ENCODE measurements around the gene GLIPR2. TPM values are rescaled to one million over a fixed set of nuclear protein-coding genes. Genes with fewer than 3 reads are reported as not detected.
"Not testable (repeated sequence)": the region's sequence is repeated elsewhere in the genome, so short reads cannot be mapped to it uniquely, and the experiment has no call there.

Gene GLIPR2
- total and polyA plus RNA-seq, 4 experiments from 2014 or later: 17.0 to 213 (median 79.5) TPM

DNA sequence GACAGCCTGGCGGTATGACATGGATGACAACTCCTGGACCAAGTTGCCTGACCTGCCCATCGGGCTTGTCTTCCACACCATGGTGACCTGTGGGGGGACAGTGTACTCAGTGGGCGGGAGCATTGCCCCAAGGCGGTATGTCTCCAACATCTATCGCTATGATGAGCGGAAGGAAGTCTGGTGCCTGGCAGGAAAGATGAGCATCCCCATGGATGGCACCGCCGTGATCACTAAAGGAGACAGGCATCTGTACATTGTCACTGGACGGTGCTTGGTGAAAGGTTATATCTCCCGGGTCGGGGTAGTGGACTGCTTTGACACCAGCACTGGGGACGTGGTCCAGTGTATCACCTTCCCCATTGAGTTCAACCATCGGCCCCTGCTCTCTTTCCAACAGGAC is 34.0 kb downstream of the GLIPR2 start:
- Histone ChIP-seq H3K36me3 (ENCODE audit: insufficient read depth, low read length) (no peaks in the 10 kb centered on the region), H3K27me3 (ENCODE audit: insufficient read depth, low read length) (no peaks in the 10 kb centered on the region), H3K4me3 (ENCODE audit: low read length in 2 of 2) (no peak overlapping the region), H3K4me1 (ENCODE audit: insufficient read depth, low read length) (peaks cover 6% of the 10 kb centered on the region), H3K27ac (ENCODE audit: low read depth, low read length) (no peak overlapping the region), H3K9me3 (ENCODE audit: control insufficient read depth in 1 of 2, low read length in 2 of 2) (no peaks in the 10 kb centered on the region)
- Mint-ChIP-seq H3K4me3 (no peak overlapping the region), H3K9me3 (no peaks in the 10 kb centered on the region), H3K4me1 (peaks cover 5 to 11% (median 8%) of the 10 kb centered on the region in 4 donors), H3K36me3 (no peaks in the 10 kb centered on the region), H3K27ac (no peak overlapping the region), H3K27me3 (peaks cover 0 to 1% of the 10 kb centered on the region in 2 donors)
- ChIA-PET POLR2A (ENCODE audit: partially characterized antibody) (no interaction called here), CTCF (ENCODE audit: partially characterized antibody) (interaction anchor here (5.1 to 20.1 kb wide), 2 partner anchors 20 to 68 kb away, joined by 35 to 648 read pairs; partner anchors contain the start of gene CLTA)
- intact Hi-C loops (cut with micrococcal nuclease): no loop called here
- DNase-seq: no peak

DNA sequence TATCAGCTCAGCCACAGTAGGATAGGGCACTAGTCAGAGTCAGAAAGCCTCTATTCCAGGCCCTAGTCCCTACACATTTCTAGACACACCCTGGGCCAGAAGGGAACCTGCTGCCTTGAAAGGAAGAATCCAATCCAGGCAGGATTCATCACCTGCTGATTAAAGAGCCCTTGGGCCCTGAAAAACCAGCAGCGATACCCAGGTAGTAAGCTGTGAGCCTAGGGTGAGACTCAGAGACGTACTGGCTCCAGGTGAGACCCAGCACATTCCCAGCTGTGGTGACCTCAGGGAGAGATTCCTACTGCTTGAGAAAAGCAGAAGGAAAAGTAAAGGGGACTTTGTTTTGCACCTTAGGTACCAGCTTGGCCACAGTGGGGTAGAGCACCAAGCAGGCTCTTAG is 37.3 kb downstream of the GLIPR2 start:
- Mint-ChIP-seq H3K9me3 (peaks cover 0 to 2% (median 0%) of the 10 kb centered on the region in 8 donors), H3K27me3 (peaks cover 0 to 3% of the 10 kb centered on the region in 2 donors), H3K27ac (no peak overlapping the region), H3K4me3 (no peak overlapping the region), H3K4me1 (peaks cover 0 to 4% (median 2%) of the 10 kb centered on the region in 4 donors), H3K36me3 (no peaks in the 10 kb centered on the region)
- Histone ChIP-seq H3K4me1 (ENCODE audit: insufficient read depth, low read length) (no peaks in the 10 kb centered on the region), H3K36me3 (ENCODE audit: insufficient read depth, low read length) (no peaks in the 10 kb centered on the region), H3K9me3 (ENCODE audit: control insufficient read depth in 1 of 2, low read length in 2 of 2) (no peaks in the 10 kb centered on the region), H3K27me3 (ENCODE audit: insufficient read depth, low read length) (no peaks in the 10 kb centered on the region), H3K4me3 (ENCODE audit: low read length in 2 of 2) (no peak overlapping the region), H3K27ac (ENCODE audit: low read depth, low read length) (no peak overlapping the region)
- no peak for DNase-seq
- ChIA-PET CTCF (ENCODE audit: partially characterized antibody) (interaction anchor here (1.6 to 20.1 kb wide), 3 partner anchors 10 to 86 kb away, joined by 3 to 648 read pairs (median 5); no protein-coding TSS in a partner anchor), POLR2A (ENCODE audit: partially characterized antibody) (no interaction called here)
- intact Hi-C loops (cut with micrococcal nuclease): no loop called here

DNA sequence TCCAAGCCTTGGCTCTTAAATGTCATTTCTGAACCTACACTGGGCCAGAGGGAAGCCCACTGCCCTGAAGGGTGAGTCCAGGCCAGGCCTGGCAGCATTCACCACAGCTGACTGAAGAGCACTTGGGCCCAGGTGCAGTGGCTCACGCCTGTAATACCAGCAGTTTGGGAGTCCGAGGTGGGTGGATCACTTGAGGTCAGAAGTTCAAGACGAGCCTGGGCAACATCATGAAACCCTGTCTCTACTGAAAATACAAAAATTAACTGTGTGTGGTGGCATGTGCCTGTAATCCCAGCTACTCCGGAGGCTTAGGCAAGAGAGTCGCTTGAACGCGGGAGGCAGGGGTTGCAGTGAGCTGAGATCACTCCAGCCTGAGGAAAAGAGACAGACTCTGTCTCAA is 37.7 kb downstream of the GLIPR2 start:
- Histone ChIP-seq H3K27me3 (ENCODE audit: insufficient read depth, low read length) (no peaks in the 10 kb centered on the region), H3K9me3 (ENCODE audit: control insufficient read depth in 1 of 2, low read length in 2 of 2) (no peaks in the 10 kb centered on the region), H3K4me3 (ENCODE audit: low read length in 2 of 2) (no peak overlapping the region), H3K4me1 (ENCODE audit: insufficient read depth, low read length) (no peaks in the 10 kb centered on the region), H3K36me3 (ENCODE audit: insufficient read depth, low read length) (no peaks in the 10 kb centered on the region), H3K27ac (ENCODE audit: low read depth, low read length) (no peak overlapping the region)
- Mint-ChIP-seq H3K27ac (no peak overlapping the region), H3K9me3 (peaks cover 0 to 2% (median 0%) of the 10 kb centered on the region in 8 donors), H3K36me3 (no peaks in the 10 kb centered on the region), H3K4me3 (no peak overlapping the region), H3K4me1 (peaks cover 0 to 5% (median 2%) of the 10 kb centered on the region in 4 donors), H3K27me3 (peaks cover 0 to 3% of the 10 kb centered on the region in 2 donors)
- DNase-seq: no peak
- intact Hi-C loops (cut with micrococcal nuclease): no loop called here
- CTCF ChIA-PET (ENCODE audit: partially characterized antibody): interaction anchor here (1.6 to 20.1 kb wide), 2 partner anchors 72 to 86 kb away, joined by 3 to 648 read pairs; no protein-coding TSS in a partner anchor
- POLR2A ChIA-PET (ENCODE audit: partially characterized antibody): no interaction called here

DNA sequence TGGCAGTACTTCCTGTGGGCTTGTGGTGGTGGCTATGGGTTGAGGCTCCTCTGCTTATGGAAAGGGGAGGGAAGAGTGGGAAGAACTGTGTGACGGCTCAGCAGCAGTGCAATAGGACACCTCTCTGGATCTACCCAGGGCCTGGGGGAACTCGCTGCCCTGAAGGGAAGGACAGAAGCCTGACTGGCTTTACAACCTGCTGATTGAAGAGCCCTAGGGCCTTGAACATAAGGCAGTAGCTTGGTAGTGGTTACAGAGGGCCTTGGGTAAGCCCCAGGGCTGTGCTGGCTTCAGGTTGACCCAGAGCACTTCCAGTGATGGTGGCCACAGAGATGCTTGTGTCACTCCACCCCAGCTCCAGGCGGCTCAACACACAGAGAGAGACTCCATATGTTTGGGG is 38.2 kb downstream of the GLIPR2 start:
- ChIA-PET CTCF (ENCODE audit: partially characterized antibody) (interaction anchor here (1.6 kb wide), 1 partner anchor 8 kb away, joined by 6 read pairs; no protein-coding TSS in a partner anchor), POLR2A (ENCODE audit: partially characterized antibody) (no interaction called here)
- Mint-ChIP-seq H3K9me3 (peaks cover 0 to 2% (median 0%) of the 10 kb centered on the region in 8 donors), H3K27me3 (peaks cover 0 to 3% of the 10 kb centered on the region in 2 donors), H3K4me3 (no peak overlapping the region), H3K36me3 (no peaks in the 10 kb centered on the region), H3K27ac (no peak overlapping the region), H3K4me1 (peaks cover 0 to 5% (median 2%) of the 10 kb centered on the region in 4 donors)
- Histone ChIP-seq H3K4me3 (ENCODE audit: low read length in 2 of 2) (no peak overlapping the region), H3K27me3 (ENCODE audit: insufficient read depth, low read length) (no peaks in the 10 kb centered on the region), H3K4me1 (ENCODE audit: insufficient read depth, low read length) (no peaks in the 10 kb centered on the region), H3K36me3 (ENCODE audit: insufficient read depth, low read length) (no peaks in the 10 kb centered on the region), H3K9me3 (ENCODE audit: control insufficient read depth in 1 of 2, low read length in 2 of 2) (no peaks in the 10 kb centered on the region), H3K27ac (ENCODE audit: low read depth, low read length) (no peak overlapping the region)
- no peak for DNase-seq
- intact Hi-C loops (cut with micrococcal nuclease): no loop called here

DNA sequence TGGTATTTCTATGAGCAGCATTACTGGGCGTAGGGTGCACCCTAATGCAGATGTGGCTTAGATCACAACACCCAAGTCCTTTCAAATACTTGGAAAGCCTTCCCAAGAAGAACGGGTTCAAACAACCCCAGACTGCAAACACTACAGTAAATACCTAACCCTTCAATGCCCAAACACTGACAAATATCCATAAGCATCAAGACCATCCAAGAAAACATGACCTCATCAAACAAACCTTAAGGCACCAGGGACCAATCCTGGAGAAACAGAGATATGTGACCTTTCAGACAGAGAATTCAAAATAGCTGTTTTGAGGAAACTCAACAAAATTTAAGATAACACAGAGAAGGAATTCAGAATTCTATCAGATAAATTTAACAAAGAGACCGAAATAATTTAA is 38.7 kb downstream of the GLIPR2 start:
- H3K9me3 ChIP-seq (ENCODE audit: control insufficient read depth in 1 of 2, low read length in 2 of 2); H3K9me3 Mint-ChIP-seq; H3K4me3 Mint-ChIP-seq; H3K4me3 ChIP-seq (ENCODE audit: low read length in 2 of 2); H3K4me1 ChIP-seq (ENCODE audit: insufficient read depth, low read length); intact Hi-C loops (cut with micrococcal nuclease); POLR2A ChIA-PET (ENCODE audit: partially characterized antibody); H3K4me1 Mint-ChIP-seq; H3K36me3 Mint-ChIP-seq; H3K27me3 ChIP-seq (ENCODE audit: insufficient read depth, low read length); H3K27ac Mint-ChIP-seq; H3K36me3 ChIP-seq (ENCODE audit: insufficient read depth, low read length); H3K27me3 Mint-ChIP-seq; H3K27ac ChIP-seq (ENCODE audit: low read depth, low read length); DNase-seq: not testable (repeated sequence)
- CTCF ChIA-PET (ENCODE audit: partially characterized antibody): interaction anchor here (1.0 to 1.6 kb wide), 2 partner anchors 8 to 82 kb away, joined by 4 to 6 read pairs; no protein-coding TSS in a partner anchor

DNA sequence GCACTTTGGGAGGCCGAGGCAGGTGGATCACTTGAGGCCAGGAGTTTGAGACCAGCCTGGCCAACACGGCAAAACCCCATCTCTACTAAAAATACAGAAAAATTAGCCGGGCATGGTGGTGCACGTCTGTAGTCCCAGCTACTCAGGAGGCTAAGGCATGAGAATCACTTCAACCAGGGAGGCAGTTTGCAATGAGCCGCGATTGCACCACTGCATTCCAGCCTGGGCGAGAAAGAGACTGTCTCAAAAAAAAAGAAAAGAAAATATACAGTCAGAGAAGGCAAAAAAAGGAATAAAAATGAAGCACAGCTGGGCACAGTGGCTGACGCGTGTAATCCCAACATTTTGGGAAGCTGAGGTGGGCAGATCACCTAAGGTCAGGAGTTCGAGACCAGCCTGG is 40.0 kb downstream of the GLIPR2 start:
- H3K9me3 Mint-ChIP-seq; H3K4me1 ChIP-seq (ENCODE audit: insufficient read depth, low read length); H3K27ac Mint-ChIP-seq; intact Hi-C loops (cut with micrococcal nuclease); H3K4me3 Mint-ChIP-seq; H3K27me3 ChIP-seq (ENCODE audit: insufficient read depth, low read length); H3K36me3 ChIP-seq (ENCODE audit: insufficient read depth, low read length); H3K36me3 Mint-ChIP-seq; H3K27me3 Mint-ChIP-seq; H3K9me3 ChIP-seq (ENCODE audit: control insufficient read depth in 1 of 2, low read length in 2 of 2); DNase-seq; H3K4me3 ChIP-seq (ENCODE audit: low read length in 2 of 2); H3K27ac ChIP-seq (ENCODE audit: low read depth, low read length); H3K4me1 Mint-ChIP-seq; POLR2A ChIA-PET (ENCODE audit: partially characterized antibody): not testable (repeated sequence)
- CTCF ChIA-PET (ENCODE audit: partially characterized antibody): interaction anchor here (1.0 kb wide), 1 partner anchor 84 kb away, joined by 4 read pairs; no protein-coding TSS in a partner anchor

DNA sequence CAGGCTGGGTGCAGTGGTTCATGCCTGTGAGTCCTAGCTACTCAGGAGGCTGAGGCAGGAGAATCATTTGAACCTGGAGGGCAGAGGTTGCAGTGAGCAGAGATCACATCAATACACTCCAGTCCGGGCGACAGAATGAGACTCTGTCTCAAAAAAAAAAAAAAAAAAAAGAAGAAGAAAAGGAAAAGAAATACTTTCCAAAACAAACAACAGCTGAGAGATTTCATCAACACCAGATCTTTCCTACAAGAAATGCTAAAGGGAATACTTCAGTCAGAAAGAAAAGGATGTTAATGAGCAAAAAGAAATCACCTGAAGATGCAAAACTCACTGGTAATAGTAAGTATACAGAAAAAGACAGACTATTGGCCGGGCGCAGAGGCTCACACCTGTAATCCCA is 41.0 kb downstream of the GLIPR2 start:
- POLR2A ChIA-PET (ENCODE audit: partially characterized antibody): interaction anchor here (0.6 kb wide), 1 partner anchor 13 kb away, joined by 3 read pairs; no protein-coding TSS in a partner anchor

More for the DNA sequence above, 41.0 kb downstream of the GLIPR2 start:
- Histone ChIP-seq H3K4me3 (ENCODE audit: low read length in 2 of 2) (no peak overlapping the region), H3K27ac (ENCODE audit: low read depth, low read length) (no peak overlapping the region), H3K9me3 (ENCODE audit: control insufficient read depth in 1 of 2, low read length in 2 of 2) (no peaks in the 10 kb centered on the region), H3K27me3 (ENCODE audit: insufficient read depth, low read length) (no peaks in the 10 kb centered on the region), H3K36me3 (ENCODE audit: insufficient read depth, low read length) (no peaks in the 10 kb centered on the region), H3K4me1 (ENCODE audit: insufficient read depth, low read length) (no peaks in the 10 kb centered on the region)
- DNase-seq: no peak
- H3K4me3 Mint-ChIP-seq: no peak overlapping the region
- H3K4me1 Mint-ChIP-seq: peaks cover 0 to 5% (median 2%) of the 10 kb centered on the region in 4 donors
- CTCF ChIA-PET (ENCODE audit: partially characterized antibody): interaction anchor here (0.5 to 1.4 kb wide), 3 partner anchors 11 to 75 kb away, joined by 3 read pairs; no protein-coding TSS in a partner anchor
- no peak overlapping the region for H3K27ac Mint-ChIP-seq
- H3K36me3 Mint-ChIP-seq: no peaks in the 10 kb centered on the region
- intact Hi-C loops (cut with micrococcal nuclease): no loop called here
- H3K27me3 Mint-ChIP-seq: peaks cover 0 to 3% of the 10 kb centered on the region in 2 donors
- H3K9me3 Mint-ChIP-seq: peaks cover 0 to 2% (median 0%) of the 10 kb centered on the region in 8 donors

Measured in CD4-positive, alpha-beta memory T cell (primary cell).